ENCODE results near the gene AEBP1.

Gene AEBP1

GRCh38 chr7:44113764-44114354, 9.7 kb downstream of the AEBP1 start:
- H3K4me1 ChIP-seq (ENCODE audit: control insufficient read depth, insufficient read depth, low read length, unreplicated experiment), result peaks cover 5% of the 10 kb centered on the region
- H3K36me3 ChIP-seq (ENCODE audit: insufficient read depth, low read length), result no peaks in the 10 kb centered on the region; the same call in 1 of the 2 replicates
- H2AFZ ChIP-seq (ENCODE audit: low read length, unreplicated experiment), result no peak overlapping the region
- no peaks in the 10 kb centered on the region for H3K79me2 ChIP-seq (ENCODE audit: control insufficient read depth, insufficient read depth, low read length, unreplicated experiment)
- no peak overlapping the region for H3K27ac ChIP-seq (ENCODE audit: low read depth, low read length)
- no peaks in the 10 kb centered on the region for H3K27me3 ChIP-seq (ENCODE audit: insufficient read depth, low read length)
- H3K4me3 ChIP-seq (ENCODE audit: low read depth, low read length), result no peak overlapping the region

GRCh38 chr7:44114586-44115310, 10.6 kb downstream of the AEBP1 start:
- peaks cover 7% of the 10 kb centered on the region for H3K79me2 ChIP-seq (ENCODE audit: control insufficient read depth, insufficient read depth, low read length, unreplicated experiment)

GRCh38 chr7:44116087-44116788, 12.1 kb downstream of the AEBP1 start:
- no peak overlapping the region for H3K4me3 ChIP-seq (ENCODE audit: low read depth, low read length)
- no peak overlapping the region for H2AFZ ChIP-seq (ENCODE audit: low read length, unreplicated experiment)
- H3K27ac ChIP-seq (ENCODE audit: low read depth, low read length), result no peak overlapping the region
- peaks cover 9% of the 10 kb centered on the region for H3K36me3 ChIP-seq (ENCODE audit: insufficient read depth, low read length)
- H3K79me2 ChIP-seq (ENCODE audit: control insufficient read depth, insufficient read depth, low read length, unreplicated experiment), result peaks cover 10% of the 10 kb centered on the region
- peaks cover 5% of the 10 kb centered on the region for H3K4me1 ChIP-seq (ENCODE audit: control insufficient read depth, insufficient read depth, low read length, unreplicated experiment)
- no peaks in the 10 kb centered on the region for H3K27me3 ChIP-seq (ENCODE audit: insufficient read depth, low read length)

More at GRCh38 chr7:44114586-44115310, 10.6 kb downstream of the AEBP1 start:
- Histone ChIP-seq H3K4me1 (ENCODE audit: control insufficient read depth, insufficient read depth, low read length, unreplicated experiment) (peaks cover 5% of the 10 kb centered on the region), H2AFZ (ENCODE audit: low read length, unreplicated experiment) (no peak overlapping the region), H3K36me3 (ENCODE audit: insufficient read depth, low read length) (peaks cover 2% of the 10 kb centered on the region; the same call in 1 of the 2 replicates), H3K27ac (ENCODE audit: low read depth, low read length) (no peak overlapping the region), H3K27me3 (ENCODE audit: insufficient read depth, low read length) (no peaks in the 10 kb centered on the region), H3K4me3 (ENCODE audit: low read depth, low read length) (no peak overlapping the region)

- Histone ChIP-seq H2AFZ (ENCODE audit: low read length, unreplicated experiment) (no peak overlapping the region), H3K36me3 (ENCODE audit: insufficient read depth, low read length) (peaks cover 11% of the 10 kb centered on the region), H3K27me3 (ENCODE audit: insufficient read depth, low read length) (no peaks in the 10 kb centered on the region), H3K4me1 (ENCODE audit: control insufficient read depth, insufficient read depth, low read length, unreplicated experiment) (peaks cover 11% of the 10 kb centered on the region), H3K27ac (ENCODE audit: low read depth, low read length) (no peak overlapping the region), H3K79me2 (ENCODE audit: control insufficient read depth, insufficient read depth, low read length, unreplicated experiment) (peaks cover 18% of the 10 kb centered on the region), H3K4me3 (ENCODE audit: low read depth, low read length) (no peak overlapping the region)
Observed at GRCh38 chr7:44116789-44117666, 12.9 kb downstream of the AEBP1 start.

- H3K4me3 ChIP-seq (ENCODE audit: low read depth, low read length), result no peak overlapping the region
- no peak overlapping the region for H2AFZ ChIP-seq (ENCODE audit: low read length, unreplicated experiment)
- no peak overlapping the region for H3K27ac ChIP-seq (ENCODE audit: low read depth, low read length)
- peaks cover 14% of the 10 kb centered on the region for H3K4me1 ChIP-seq (ENCODE audit: control insufficient read depth, insufficient read depth, low read length, unreplicated experiment)
- peaks cover 24% of the 10 kb centered on the region for H3K79me2 ChIP-seq (ENCODE audit: control insufficient read depth, insufficient read depth, low read length, unreplicated experiment)
- no peaks in the 10 kb centered on the region for H3K27me3 ChIP-seq (ENCODE audit: insufficient read depth, low read length)
- peaks cover 11% of the 10 kb centered on the region for H3K36me3 ChIP-seq (ENCODE audit: insufficient read depth, low read length)
Observed at GRCh38 chr7:44117801-44118429, 13.8 kb downstream of the AEBP1 start.

DNA sequence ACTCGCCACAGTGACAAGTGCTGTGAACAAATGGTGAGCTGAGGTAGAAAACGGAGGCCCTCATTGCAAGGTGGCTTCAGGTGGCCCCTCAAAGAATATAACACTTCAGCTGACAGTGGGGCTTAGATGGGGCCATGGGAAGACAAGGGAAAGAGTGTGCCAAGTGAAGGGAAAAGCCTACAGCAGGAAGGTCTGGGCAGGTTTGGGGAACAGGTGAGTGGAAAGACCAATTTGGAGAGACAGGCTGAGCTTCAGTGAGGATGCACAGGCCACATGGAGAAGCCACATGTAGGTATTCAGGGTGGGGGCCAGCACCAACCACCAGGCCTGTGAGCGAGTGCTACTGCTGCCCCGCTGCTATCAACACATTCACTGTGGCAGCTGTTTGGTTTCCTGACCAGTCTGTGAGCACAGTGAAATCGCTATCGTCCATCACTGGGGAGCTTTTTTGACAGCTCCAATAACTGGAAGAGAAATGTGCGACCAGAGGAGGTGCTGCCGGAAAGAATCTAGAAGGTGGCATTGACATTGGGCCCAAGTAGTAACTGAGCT, 15.8 kb downstream of the AEBP1 start:
- Histone ChIP-seq H3K79me2 (ENCODE audit: control insufficient read depth, insufficient read depth, low read length, unreplicated experiment) (peaks cover 24% of the 10 kb centered on the region), H3K27ac (ENCODE audit: low read depth, low read length) (no peak overlapping the region), H3K36me3 (ENCODE audit: insufficient read depth, low read length) (peaks cover 11% of the 10 kb centered on the region), H3K4me3 (ENCODE audit: low read depth, low read length) (no peak overlapping the region), H3K27me3 (ENCODE audit: insufficient read depth, low read length) (no peaks in the 10 kb centered on the region), H3K4me1 (ENCODE audit: control insufficient read depth, insufficient read depth, low read length, unreplicated experiment) (peaks cover 14% of the 10 kb centered on the region), H2AFZ (ENCODE audit: low read length, unreplicated experiment) (no peak overlapping the region)

- Histone ChIP-seq H3K4me3 (ENCODE audit: low read depth, low read length) (no peak overlapping the region), H2AFZ (ENCODE audit: low read length, unreplicated experiment) (no peak overlapping the region), H3K27ac (ENCODE audit: low read depth, low read length) (no peak overlapping the region), H3K27me3 (ENCODE audit: insufficient read depth, low read length) (no peaks in the 10 kb centered on the region), H3K4me1 (ENCODE audit: control insufficient read depth, insufficient read depth, low read length, unreplicated experiment) (peaks cover 14% of the 10 kb centered on the region), H3K36me3 (ENCODE audit: insufficient read depth, low read length) (peaks cover 11% of the 10 kb centered on the region), H3K79me2 (ENCODE audit: control insufficient read depth, insufficient read depth, low read length, unreplicated experiment) (peaks cover 24% of the 10 kb centered on the region)
Observed at GRCh38 chr7:44120395-44120794, 16.2 kb downstream of the AEBP1 start.

DNA sequence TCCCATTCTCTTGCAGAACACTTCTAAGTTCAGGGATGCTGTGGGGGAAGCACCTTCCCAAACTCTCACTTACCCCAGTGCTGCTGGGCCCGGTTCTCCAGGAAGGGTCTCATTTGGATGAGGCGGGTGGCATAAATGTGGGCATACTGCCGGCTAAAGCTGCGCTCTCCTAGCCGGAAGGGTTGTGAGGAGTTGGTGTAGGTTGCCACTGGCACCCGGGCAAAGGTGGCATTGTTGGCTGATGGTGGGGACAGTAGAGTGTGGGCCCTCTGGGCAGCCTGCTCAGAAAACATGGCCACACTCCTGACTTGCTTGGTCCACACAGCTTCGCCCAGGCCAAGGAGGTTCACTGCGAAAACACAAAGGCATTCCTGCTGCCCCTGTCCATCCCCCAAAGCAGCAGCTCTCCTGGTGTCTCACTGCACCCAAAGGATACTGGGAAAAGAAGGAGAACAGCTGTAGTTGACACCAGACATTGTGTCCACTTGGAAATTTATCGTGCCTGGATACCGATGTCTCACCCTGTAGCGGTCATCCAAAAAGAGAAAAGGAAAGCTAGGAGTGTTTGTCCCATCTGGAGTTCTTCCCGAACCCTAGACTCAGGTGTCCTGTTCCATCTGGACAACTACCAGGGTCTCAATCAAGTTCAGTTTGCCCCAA, 17.7 kb downstream of the AEBP1 start:
- Histone ChIP-seq H3K36me3 (ENCODE audit: insufficient read depth, low read length) (peaks cover 11% of the 10 kb centered on the region), H3K27ac (ENCODE audit: low read depth, low read length) (no peak overlapping the region), H2AFZ (ENCODE audit: low read length, unreplicated experiment) (no peak overlapping the region), H3K4me1 (ENCODE audit: control insufficient read depth, insufficient read depth, low read length, unreplicated experiment) (peaks cover 14% of the 10 kb centered on the region), H3K4me3 (ENCODE audit: low read depth, low read length) (peak overlapping the region; percentile 86), H3K27me3 (ENCODE audit: insufficient read depth, low read length) (no peaks in the 10 kb centered on the region), H3K79me2 (ENCODE audit: control insufficient read depth, insufficient read depth, low read length, unreplicated experiment) (peaks cover 24% of the 10 kb centered on the region)

DNA sequence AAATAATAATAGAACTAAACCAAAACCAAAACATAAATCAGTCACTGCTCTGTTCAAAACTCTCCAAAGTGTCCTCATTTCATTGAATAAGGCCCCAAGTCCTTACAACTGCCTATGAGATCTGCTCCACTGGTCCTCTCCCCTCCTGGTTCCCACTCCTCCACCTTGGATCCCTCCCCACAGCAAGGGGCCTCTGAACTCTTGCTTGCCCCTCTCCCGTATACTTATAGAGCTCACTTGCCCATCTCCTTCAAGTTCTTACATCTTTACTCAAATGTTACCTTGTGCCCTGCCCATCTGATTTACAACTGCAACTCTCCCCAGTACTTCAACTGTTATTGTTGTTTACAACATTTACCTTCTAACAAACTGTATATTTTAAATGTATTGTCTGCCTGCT, 18.4 kb downstream of the AEBP1 start:
- Histone ChIP-seq H3K4me3 (ENCODE audit: low read depth, low read length) (peak overlapping the region; percentile 86), H3K4me1 (ENCODE audit: control insufficient read depth, insufficient read depth, low read length, unreplicated experiment) (peaks cover 14% of the 10 kb centered on the region)

More for the DNA sequence above, 18.4 kb downstream of the AEBP1 start:
- Histone ChIP-seq H3K27me3 (ENCODE audit: insufficient read depth, low read length) (no peaks in the 10 kb centered on the region), H3K79me2 (ENCODE audit: control insufficient read depth, insufficient read depth, low read length, unreplicated experiment) (peaks cover 24% of the 10 kb centered on the region), H2AFZ (ENCODE audit: low read length, unreplicated experiment) (no peak overlapping the region), H3K27ac (ENCODE audit: low read depth, low read length) (peak overlapping the region; percentile 49), H3K36me3 (ENCODE audit: insufficient read depth, low read length) (peaks cover 11% of the 10 kb centered on the region)
